GM18858 (cell line): Measurements from ENCODE around the gene MYBL2.

Experiments
- ATAC-seq: cut with Tn5 transposase; IDR thresholded peaks from one replicate; pipeline ENCODE4 v1.9.1; 2021; ENCODE audit not compliant: unreplicated experiment

The MYBL2 gene

GRCh38 chr20:43721429-43722152, 54.7 kb downstream of the MYBL2 start:
- no peak for ATAC-seq

GRCh38 chr20:43722153-43722505, 55.2 kb downstream of the MYBL2 start:
- no peak for ATAC-seq

- ATAC-seq: no peak
Measured at GRCh38 chr20:43723186-43723585, 56.3 kb downstream of the MYBL2 start.

GRCh38 chr20:43723735-43724134, 56.8 kb downstream of the MYBL2 start:
- no peak for ATAC-seq

GRCh38 chr20:43724383-43724782, 57.5 kb downstream of the MYBL2 start:
- ATAC-seq: no peak

- no peak for ATAC-seq
Measured at GRCh38 chr20:43725666-43726065, 58.8 kb downstream of the MYBL2 start.

GRCh38 chr20:43726333-43726732, 59.4 kb downstream of the MYBL2 start:
- no peak for ATAC-seq

- no peak for ATAC-seq
Measured at GRCh38 chr20:43726811-43727338, 60.0 kb downstream of the MYBL2 start, which contains the start of gene GTSF1L. TSS of gene GTSF1L (minus strand) at chr20:43727002. CDS start at chr20:43726694, 308 bp downstream.

GRCh38 chr20:43727980-43728590, 61.2 kb downstream of the MYBL2 start:
- no peak for ATAC-seq

GRCh38 chr20:43728686-43729255, 61.9 kb downstream of the MYBL2 start:
- no peak for ATAC-seq

- ATAC-seq: no peak
Measured at GRCh38 chr20:43731469-43731868, 64.6 kb downstream of the MYBL2 start.

GRCh38 chr20:43731927-43732326, 65.0 kb downstream of the MYBL2 start:
- ATAC-seq: no peak

- peak; percentile 68 for ATAC-seq
Measured at GRCh38 chr20:43736588-43737158, 69.8 kb downstream of the MYBL2 start.

GRCh38 chr20:43737925-43738324, 71.0 kb downstream of the MYBL2 start:
- no peak for ATAC-seq

GRCh38 chr20:43739148-43739749, 72.3 kb downstream of the MYBL2 start:
- ATAC-seq: no peak

- ATAC-seq: no peak
Measured at GRCh38 chr20:43740642-43741041, 73.7 kb downstream of the MYBL2 start.

GRCh38 chr20:43744151-43744611, 77.3 kb downstream of the MYBL2 start:
- ATAC-seq: no peak

- ATAC-seq: no peak
Measured at GRCh38 chr20:43744966-43745730, 78.2 kb downstream of the MYBL2 start.

GRCh38 chr20:43746344-43747137, 79.6 kb downstream of the MYBL2 start:
- ATAC-seq: no peak

- ATAC-seq: no peak
Measured at GRCh38 chr20:43748274-43748673, 81.4 kb downstream of the MYBL2 start.
